Measurements from ENCODE around the gene DLL4.

The DLL4 gene

DNA sequence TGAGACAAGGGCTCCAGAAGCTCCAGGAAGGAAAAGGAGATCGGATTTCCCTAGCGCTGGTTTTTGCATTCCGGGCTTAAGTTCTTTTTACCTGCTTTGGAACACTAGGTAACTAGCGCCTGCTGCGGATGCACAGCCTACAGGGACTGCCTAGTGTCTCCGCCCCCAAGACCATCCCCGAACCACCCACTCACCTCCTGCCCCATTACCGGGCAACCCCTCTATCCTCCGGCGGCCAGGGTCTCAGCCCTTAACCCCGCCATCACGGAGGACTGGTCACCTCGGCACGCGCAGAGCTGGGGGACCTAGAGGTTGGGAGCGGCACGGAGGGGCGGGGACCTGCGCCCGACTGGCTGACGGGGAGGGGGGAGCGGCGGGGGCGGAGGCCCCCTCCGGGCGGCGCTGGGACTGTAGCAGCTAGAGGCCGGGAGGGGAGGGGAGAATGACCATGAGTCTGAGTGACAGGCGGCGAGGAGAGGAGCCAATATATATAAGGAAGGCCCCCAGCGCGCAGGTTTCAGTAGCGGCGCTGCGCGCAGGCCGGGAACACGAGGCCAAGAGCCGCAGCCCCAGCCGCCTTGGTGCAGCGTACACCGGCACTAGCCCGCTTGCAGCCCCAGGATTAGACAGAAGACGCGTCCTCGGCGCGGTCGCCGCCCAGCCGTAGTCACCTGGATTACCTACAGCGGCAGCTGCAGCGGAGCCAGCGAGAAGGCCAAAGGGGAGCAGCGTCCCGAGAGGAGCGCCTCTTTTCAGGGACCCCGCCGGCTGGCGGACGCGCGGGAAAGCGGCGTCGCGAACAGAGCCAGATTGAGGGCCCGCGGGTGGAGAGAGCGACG is at the start of gene DLL4:
Gene DLL4 (plus strand): TSS at position 520 of the 839 bp plus-strand sequence. CDS start 329 bp downstream, outside the sequence.
- DNase-seq (ENCODE audit: low read depth in 2 of 2) = no peak

DNA sequence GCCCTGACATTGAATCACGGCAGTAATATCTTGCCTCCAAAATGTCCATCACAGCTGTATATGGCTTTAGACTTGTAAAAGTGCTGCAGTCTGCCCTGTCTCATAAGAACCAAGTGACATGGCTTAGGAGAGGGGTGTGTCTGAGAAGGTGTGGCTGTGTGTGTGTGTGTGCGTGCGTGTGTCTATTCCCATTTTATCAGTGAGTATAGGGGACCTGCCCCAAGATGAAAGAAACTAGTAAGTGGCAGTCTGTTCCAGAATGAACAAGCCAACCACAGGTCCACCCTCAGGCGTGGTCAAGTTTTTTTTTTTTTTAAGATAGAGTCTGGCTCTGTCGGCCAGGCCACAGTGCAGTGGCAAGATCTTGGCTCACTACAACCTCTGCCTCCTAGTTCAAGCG is 49.5 kb upstream of the DLL4 start:
- no peak for DNase-seq (ENCODE audit: low read depth in 2 of 2)

DNA sequence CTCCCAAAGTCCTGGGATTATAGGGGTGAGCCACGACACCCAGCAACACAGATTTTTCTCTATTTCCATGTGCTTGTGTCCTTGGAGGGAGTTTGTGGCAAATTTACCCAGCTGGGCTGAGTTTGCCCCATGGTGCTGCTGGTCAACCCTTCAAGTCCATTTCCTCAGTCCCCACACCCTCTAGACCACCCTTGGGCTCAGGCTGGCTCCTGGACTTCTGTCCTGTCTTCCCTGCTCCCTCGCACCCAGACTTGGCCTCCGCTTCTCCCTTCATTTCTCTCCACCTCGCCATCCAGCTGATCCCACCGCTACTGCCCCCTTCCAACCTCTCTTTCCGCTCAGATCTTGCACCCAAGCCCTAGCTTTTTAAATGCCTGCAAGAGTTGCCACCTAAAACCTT is 47.8 kb upstream of the DLL4 start:
- DNase-seq (ENCODE audit: low read depth in 2 of 2) = no peak

DNA sequence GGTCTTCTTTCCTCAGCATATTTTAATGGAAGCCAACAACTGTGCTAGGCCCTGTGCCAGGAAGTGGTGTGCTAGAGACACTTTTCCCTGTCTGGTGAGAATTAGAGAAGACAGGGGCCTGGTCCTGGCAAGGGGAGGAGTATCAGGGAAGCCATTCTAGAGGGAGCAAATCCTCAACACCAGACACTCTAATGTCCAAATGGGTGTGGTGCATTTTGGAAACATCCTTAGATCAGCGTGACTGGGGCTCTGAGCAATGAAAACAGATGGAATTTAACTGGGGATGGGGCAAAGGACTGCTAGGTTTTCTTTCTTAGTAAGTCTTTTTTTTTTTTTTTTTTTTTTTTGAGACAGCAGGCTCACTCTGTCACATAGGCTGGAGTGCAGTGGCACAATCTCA is 42.6 kb upstream of the DLL4 start:
- no peak for DNase-seq (ENCODE audit: low read depth in 2 of 2)

DNA sequence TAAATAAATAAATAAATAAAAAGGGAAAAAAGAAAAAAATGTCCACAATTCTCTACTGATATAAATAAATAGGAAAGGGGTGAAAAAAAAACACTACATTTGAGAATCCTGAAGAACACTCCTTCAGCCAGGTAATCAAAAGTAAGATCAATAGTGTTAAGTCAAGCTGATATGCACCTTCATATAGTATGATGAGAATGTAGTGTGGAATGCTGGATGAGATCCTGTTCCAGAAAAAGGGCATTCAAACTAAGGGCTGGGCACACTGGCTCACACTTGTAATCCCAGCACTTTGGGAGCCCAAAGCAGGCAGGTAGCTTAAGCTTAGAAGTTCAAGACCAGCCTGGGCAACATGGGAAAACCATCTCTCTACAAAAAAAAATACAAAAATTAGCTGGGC is 40.0 kb upstream of the DLL4 start:
- DNase-seq (ENCODE audit: low read depth in 2 of 2) = no peak

DNA sequence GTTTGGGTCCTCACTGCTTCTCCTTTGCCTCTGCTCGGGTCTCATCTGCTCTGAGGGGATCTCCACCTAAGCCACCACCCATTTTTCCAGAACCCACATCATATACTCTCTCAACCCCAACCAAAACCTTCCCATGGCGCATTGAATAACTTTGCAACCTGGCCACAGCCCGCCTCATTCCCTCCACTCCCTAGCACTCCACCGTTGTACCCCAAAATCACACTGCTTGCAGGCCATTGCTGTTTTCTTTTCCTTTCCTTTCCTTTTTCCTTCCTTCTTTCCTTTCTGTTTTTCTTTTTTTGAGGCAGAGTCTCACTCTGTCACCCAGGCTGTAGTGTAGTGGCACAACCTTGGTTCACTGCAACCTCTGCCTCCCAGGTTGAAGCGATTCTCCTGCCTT is 38.0 kb upstream of the DLL4 start:
- DNase-seq (ENCODE audit: low read depth in 2 of 2) = no peak

DNA sequence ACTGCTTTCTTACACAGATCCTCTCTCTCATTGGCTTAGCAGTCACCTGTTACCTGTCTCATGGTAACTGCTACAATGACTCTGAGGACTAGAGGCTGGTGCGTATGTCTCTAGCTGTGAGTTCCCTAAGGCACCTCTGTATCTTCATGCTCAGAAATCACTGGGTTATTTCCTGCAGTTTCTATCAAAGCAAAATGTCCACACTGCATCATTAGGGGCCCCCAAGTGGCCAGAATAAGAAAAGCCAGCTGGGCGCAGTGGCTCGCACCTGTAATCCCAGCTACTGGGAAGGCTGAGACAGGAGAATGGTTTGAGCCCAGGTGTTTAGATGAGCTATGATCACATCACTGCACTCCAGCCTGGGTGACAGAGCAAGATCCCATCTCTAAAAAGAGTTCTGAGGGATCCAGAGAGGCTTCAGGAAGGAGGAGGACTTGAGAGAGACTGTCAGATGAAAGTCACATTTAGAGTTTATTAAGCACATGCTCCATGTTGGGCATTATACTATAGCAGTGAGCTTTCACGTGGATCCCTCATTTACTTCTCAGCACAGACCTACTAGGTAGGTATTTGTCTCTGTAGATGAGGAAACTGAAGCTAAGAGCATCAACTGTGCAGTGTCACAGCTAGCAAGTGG is 37.2 kb upstream of the DLL4 start:
- DNase-seq (ENCODE audit: low read depth in 2 of 2) = no peak

DNA sequence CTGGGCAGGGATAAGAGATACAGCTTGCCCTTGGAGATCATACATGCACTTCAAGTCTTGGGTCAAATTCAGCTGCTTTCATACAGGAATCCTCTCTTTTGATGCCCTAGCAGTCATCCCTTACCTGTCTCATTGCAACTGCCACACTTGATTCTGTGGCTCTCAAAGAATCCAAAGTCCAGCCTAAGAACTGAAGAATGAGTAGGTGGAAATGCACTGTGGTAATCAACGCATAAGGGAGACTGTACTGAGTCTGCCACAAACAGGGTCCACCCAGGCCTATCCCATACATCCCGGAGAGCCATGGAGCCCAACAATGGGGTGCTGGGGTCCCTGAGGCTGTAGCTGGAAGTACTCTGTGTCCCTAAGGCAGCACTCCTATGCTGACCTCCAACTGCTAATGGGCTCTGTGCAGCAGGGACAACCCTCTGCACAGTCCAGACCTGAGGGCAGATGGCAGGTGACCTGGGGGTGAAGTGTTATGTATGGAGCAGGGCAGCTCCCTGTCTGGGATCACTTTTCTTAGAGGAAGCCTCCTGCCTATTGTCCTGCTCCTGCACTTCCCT is 36.6 kb upstream of the DLL4 start:
- no peak for DNase-seq (ENCODE audit: low read depth in 2 of 2)

DNA sequence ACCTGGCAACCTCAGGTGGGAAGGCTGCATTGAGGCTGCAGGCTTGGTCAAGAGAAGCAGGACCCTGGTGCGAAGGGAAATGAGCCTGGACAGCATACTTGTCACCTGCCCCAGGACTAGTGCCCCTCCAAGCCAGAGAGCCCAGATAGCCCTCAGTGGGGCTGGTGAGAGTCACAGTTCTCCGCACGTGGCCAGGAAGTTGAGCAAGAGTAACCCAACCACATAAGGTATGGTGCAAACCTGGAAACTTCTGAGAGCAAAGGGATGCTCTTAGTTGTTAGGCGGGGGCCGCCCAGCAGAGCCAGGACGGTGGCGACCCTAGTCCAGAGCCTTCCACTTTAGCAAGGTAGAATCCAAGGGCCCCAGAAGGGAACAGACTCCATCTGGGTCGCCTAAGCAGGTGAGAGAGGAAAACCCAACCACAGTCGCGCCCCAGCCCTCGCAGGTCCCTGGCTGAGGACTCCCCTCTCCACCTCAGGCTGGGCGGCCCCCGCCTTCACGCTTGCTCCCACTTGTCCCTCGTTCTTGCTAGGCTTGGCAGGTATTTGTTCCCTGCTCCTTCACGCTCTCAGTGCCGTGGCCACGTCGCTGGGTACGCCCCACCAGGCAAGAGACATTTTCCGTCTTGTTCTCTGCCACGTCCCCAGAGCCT is 36.0 kb upstream of the DLL4 start:
- DNase-seq (ENCODE audit: low read depth in 2 of 2) = no peak

DNA sequence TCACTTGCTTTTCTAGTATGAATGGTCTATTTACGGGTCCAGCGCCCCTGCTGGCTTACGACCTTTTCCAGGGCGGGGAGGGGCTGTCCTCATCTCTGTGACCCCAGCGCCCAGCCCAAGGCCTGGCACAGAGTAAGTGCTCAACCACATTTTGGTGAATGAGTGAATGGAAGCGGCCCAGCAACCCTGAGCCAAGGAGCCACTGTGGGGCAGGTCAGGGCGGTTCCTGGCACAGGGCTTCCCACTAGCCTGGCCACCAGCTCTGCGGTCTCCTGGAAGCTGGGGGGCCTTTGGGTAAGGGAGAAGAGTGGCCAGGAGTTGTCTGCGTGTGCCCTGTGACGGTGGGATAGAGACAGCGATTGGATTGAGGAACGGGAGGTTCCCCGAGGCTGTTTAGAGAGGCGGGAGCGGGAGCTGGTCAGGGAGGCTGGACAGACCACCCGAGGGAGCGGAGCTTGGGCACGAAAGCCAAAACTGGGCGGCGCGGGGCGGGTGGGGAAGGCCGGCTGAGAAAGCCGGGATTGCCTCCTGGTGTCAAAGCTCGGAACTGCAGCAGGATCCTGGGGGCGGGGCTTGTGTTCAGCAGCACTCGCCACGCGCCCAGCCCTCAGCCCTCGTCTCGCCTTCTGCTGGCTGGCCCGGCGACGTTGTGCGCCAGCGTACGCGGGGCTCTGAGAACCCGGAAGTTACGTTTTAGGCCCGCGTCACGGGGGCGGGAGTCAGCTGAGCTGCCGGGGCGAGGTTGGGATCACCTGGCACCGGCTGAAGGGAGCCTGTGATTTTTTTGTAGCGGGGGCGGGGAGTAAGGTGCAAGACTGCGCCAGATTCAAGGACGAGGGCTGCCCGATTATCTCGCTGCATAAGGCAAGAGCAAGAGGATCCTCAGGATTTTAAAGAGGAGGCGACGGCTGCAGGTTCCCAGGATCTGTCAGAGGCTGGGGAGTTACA is 35.1 kb upstream of the DLL4 start, which contains the start of gene VPS18:
Gene VPS18 (plus strand): TSS at position 718 of the 948 bp plus-strand sequence. CDS start 319 bp downstream, outside the sequence.
- peak; percentile 97 to 98 for DNase-seq (ENCODE audit: low read depth in 2 of 2)

DNA sequence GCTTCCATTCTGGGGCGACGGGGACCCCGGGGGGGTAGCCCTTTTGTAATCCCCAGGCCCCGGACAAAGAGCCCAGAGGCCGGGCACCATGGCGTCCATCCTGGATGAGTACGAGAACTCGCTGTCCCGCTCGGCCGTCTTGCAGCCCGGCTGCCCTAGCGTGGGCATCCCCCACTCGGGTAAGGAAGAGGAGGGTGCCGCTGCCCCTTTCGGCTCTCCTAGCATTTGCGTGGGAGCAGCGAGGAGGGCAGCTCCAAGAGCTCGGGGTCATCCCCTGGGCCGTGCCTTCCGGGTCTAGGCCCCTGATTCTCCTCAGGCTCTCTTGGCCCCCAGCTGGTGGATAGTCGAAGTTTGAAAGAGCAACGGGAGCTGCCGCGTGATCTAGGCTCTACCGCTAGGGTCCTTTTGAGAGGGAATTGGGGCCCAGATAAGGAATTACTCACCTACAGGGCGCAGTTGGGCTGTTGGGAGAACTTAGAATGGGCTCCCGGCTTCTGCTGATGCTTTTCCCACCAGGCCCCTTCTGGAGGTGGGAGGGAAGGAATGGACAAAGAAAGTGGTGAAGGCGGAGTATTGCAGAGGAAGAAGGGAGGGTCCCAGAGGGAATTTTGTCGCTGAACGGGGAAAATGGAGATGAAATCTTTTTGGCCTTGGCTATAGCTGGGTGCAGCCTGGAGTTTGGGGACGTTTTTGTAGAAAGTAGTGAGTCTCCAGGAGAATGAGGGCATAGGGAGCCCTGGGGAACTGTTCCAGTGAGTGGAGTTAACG is 34.3 kb upstream of the DLL4 start:
- DNase-seq (ENCODE audit: low read depth in 2 of 2) = peak in 1 of 2 donors; percentile 18

DNA sequence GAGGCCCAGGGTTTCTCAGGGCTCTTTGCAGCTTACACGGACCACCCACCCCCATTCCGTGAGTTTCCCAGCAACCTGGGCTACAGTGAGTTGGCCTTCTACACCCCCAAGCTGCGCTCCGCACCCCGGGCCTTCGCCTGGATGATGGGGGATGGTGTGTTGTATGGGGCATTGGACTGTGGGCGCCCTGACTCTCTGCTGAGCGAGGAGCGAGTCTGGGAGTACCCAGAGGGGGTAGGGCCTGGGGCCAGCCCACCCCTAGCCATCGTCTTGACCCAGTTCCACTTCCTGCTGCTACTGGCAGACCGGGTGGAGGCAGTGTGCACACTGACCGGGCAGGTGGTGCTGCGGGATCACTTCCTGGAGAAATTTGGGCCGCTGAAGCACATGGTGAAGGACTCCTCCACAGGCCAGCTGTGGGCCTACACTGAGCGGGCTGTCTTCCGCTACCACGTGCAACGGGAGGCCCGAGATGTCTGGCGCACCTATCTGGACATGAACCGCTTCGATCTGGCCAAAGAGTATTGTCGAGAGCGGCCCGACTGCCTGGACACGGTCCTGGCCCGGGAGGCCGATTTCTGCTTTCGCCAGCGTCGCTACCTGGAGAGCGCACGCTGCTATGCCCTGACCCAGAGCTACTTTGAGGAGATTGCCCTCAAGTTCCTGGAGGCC is 29.5 kb upstream of the DLL4 start:
- DNase-seq (ENCODE audit: low read depth in 2 of 2) = no peak

DNA sequence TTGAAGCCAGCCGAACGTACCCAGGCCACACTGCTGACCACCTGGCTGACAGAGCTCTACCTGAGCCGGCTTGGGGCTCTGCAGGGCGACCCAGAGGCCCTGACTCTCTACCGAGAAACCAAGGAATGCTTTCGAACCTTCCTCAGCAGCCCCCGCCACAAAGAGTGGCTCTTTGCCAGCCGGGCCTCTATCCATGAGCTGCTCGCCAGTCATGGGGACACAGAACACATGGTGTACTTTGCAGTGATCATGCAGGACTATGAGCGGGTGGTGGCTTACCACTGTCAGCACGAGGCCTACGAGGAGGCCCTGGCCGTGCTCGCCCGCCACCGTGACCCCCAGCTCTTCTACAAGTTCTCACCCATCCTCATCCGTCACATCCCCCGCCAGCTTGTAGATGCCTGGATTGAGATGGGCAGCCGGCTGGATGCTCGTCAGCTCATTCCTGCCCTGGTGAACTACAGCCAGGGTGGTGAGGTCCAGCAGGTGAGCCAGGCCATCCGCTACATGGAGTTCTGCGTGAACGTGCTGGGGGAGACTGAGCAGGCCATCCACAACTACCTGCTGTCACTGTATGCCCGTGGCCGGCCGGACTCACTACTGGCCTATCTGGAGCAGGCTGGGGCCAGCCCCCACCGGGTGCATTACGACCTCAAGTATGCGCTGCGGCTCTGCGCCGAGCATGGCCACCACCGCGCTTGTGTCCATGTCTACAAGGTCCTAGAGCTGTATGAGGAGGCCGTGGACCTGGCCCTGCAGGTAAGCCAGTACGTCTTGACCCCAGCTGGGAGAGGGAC is 28.7 kb upstream of the DLL4 start:
- no peak for DNase-seq (ENCODE audit: low read depth in 2 of 2)

DNA sequence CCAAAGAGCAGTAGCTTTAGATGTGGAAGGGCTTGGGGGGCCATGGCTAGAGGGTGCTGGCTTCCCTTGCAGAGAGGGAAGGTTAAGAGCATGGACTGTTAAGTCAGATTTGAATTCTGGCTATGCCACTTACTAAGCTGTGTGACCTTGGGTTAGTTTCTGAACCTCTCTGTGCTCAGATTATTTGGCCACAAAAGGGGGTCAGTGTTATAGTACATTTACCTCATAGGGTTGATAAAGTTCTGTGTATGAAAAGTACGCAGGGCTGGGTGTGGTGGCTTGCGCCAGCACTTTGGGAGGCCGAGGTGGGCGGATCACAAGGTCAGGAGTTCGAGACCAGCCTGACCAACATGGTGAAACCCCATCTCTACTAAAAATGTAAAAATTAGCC is 28.1 kb upstream of the DLL4 start:
- no peak for DNase-seq (ENCODE audit: low read depth in 2 of 2)

DNA sequence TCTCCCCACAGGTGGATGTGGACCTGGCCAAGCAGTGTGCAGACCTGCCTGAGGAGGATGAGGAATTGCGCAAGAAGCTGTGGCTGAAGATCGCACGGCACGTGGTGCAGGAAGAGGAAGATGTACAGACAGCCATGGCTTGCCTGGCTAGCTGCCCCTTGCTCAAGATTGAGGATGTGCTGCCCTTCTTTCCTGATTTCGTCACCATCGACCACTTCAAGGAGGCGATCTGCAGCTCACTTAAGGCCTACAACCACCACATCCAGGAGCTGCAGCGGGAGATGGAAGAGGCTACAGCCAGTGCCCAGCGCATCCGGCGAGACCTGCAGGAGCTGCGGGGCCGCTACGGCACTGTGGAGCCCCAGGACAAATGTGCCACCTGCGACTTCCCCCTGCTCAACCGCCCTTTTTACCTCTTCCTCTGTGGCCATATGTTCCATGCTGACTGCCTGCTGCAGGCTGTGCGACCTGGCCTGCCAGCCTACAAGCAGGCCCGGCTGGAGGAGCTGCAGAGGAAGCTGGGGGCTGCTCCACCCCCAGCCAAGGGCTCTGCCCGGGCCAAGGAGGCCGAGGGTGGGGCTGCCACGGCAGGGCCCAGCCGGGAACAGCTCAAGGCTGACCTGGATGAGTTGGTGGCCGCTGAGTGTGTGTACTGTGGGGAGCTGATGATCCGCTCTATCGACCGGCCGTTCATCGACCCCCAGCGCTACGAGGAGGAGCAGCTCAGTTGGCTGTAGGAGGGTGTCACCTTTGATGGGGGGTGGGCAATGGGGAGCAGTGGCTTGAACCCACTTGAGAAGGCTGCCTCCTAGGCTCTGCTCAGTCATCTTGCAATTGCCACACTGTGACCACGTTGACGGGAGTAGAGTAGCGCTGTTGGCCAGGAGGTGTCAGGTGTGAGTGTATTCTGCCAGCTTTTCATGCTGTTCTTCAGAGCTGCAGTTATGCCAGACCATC is 26.3 kb upstream of the DLL4 start:
- DNase-seq (ENCODE audit: low read depth in 2 of 2) = no peak

DNA sequence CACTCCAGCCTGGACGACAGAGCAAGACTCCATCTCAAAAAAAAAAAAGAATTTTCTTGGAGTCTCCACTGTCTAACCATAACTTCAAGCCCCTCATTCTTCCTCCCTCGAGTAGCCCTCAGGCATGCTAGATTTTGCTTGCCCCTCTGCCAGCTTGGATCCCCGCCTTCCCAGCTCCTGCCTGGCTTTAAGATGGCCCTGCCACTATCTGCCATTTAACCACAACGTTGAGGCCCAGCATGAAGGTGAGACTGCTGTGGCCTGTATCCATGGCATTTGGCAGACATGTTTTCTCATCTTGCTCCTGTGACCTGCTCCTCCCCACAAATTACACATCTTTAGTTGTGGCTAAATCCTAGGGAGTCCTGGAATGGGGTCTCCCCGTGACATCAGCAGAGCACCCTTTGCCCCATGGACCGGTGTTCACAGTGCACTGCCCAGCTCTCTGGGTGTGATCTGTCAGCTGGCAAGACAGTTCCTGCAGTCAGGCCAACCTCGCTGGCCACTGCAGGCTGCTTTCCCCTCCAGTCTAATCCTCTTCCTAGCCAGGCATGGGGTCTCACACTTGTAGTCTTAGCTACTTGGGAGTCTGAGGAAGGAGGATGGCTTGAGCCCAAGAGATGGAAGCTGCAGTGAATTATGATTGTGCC is 24.5 kb upstream of the DLL4 start:
- no peak for DNase-seq (ENCODE audit: low read depth in 2 of 2)
